IMR-90 (cell line): ENCODE measurements around the gene FEM1A.
"Not testable (repeated sequence)": the region's sequence is repeated elsewhere in the genome, so short reads cannot be mapped to it uniquely, and the experiment has no call there.

Experiments used
- CEBPB ChIP-seq: IDR thresholded peaks from 2 replicates; pipeline ENCODE4 v1.6.1; 2012; ENCODE audit warnings: low read depth, low read length, improper control_type of control experiment
- CTCF ChIP-seq: conservative IDR thresholded peaks from 2 replicates; pipeline ENCODE4 v1.5.1; 2012; ENCODE audit warnings: mild to moderate bottlenecking, low read depth, low read length, improper control_type of control experiment
- FOS ChIP-seq: fragments of 150-350 bp; IDR thresholded peaks from 2 replicates; pipeline ENCODE4 v1.6.1; 2016; ENCODE audit warnings: low read depth, low read length
- MAZ ChIP-seq: IDR thresholded peaks from 2 replicates; pipeline ENCODE4 v1.6.1; 2012; ENCODE audit warnings: low read depth, mild to moderate bottlenecking, low read length, improper control_type of control experiment, moderate library complexity, borderline replicate concordance
- POLR2A ChIP-seq: IDR thresholded peaks from 2 replicates; pipeline ENCODE4 v1.6.1; 2012; ENCODE audit warnings: mild to moderate bottlenecking, low read depth, low read length
- RFX5 ChIP-seq: IDR thresholded peaks from 2 replicates; pipeline ENCODE4 v1.8.0; 2012; ENCODE audit warnings: low read depth, mild to moderate bottlenecking, low read length, moderate library complexity
- SMC3 ChIP-seq: fragments of 150-350 bp; IDR thresholded peaks from 2 replicates; pipeline ENCODE4 v1.6.1; 2016; ENCODE audit warnings: low read depth, mild to moderate bottlenecking, antibody characterized with exemption, low read length, moderate library complexity
- USF2 ChIP-seq: fragments of 150-350 bp; IDR thresholded peaks from 2 replicates; pipeline ENCODE4 v1.6.1; 2017; ENCODE audit warnings: mild to moderate bottlenecking, antibody characterized with exemption, low read length, low read depth

- not testable (repeated sequence) for TF ChIP-seq POLR2A, MAZ, CTCF, USF2, SMC3, FOS, CEBPB, RFX5
Measured at GRCh38 chr19:4805140-4805539, 13.6 kb downstream of the FEM1A start.
